Stimulated activated naive B cell treated with anti-CD40 and anti-IgM and Interleukin-4, amounts not matched to agents 10 μg/mL and 1 μg/mL and 100 μg/mL, for 72 hours (primary cell): ENCODE results near the gene PLSCR2.
"Not testable (repeated sequence)": the region's sequence is repeated elsewhere in the genome, so short reads cannot be mapped to it uniquely, and the experiment has no call there.

Source experiments
- ATAC-seq, 2 donors: fragments of 150-1000 bp; cut with Tn5 transposase; replicated peaks; 2 replicates each; pipeline ENCODE4 v1.10.0; 2021; ENCODE audit warnings: moderate library complexity in 1 of 2
- DNase-seq: peaks from one replicate; pipeline ENCODE4 v3.0.0; 2021
- H3K27ac Mint-ChIP-seq: one replicate; pipeline ENCODE4 v1.8.0; 2022; ENCODE audit warnings: mild to moderate bottlenecking, mixed read lengths
- H3K27me3 Mint-ChIP-seq, 2 donors: one replicate each; pipeline ENCODE4 v1.8.0; 2022; ENCODE audit warnings: mixed read lengths in 2 of 2
- H3K36me3 Mint-ChIP-seq, 2 donors: one replicate each; pipeline ENCODE4 v1.8.0; 2022; ENCODE audit warnings: mixed read lengths in 2 of 2, mild to moderate bottlenecking in 1 of 2
- H3K4me1 Mint-ChIP-seq, 2 donors: one replicate each; pipeline ENCODE4 v1.8.0; 2022; ENCODE audit warnings: mixed read lengths in 2 of 2, mild to moderate bottlenecking in 1 of 2
- H3K4me3 Mint-ChIP-seq, 2 donors: one replicate each; pipeline ENCODE4 v1.8.0; 2022; ENCODE audit warnings: mild to moderate bottlenecking in 2 of 2, mixed read lengths in 2 of 2, moderate library complexity in 1 of 2
- H3K9me3 Mint-ChIP-seq, 2 donors: one replicate each; pipeline ENCODE4 v1.8.0; 2022; ENCODE audit warnings: mixed read lengths in 2 of 2, mild to moderate bottlenecking in 1 of 2

The PLSCR2 gene

GRCh38 chr3:146498002-146498736, 28.8 kb upstream of the PLSCR2 start:
- DNase-seq (no peak), ATAC-seq (no peak)
- Mint-ChIP-seq H3K27me3 (peaks cover 0 to 10% of the 10 kb centered on the region in 2 donors), H3K4me1 (no peaks in the 10 kb centered on the region), H3K4me3 (peak overlapping the region; percentile 5 to 61), H3K27ac (no peak overlapping the region), H3K9me3 (peaks cover 5% of the 10 kb centered on the region in 2 donors), H3K36me3 (peaks cover 0 to 4% of the 10 kb centered on the region in 2 donors)

- not testable (repeated sequence) for H3K4me3 Mint-ChIP-seq, H3K27ac Mint-ChIP-seq
These were observed 27.9 kb upstream of the PLSCR2 start for GRCh38 chr3:146497145-146497843.

GRCh38 chr3:146496726-146497125, 27.4 kb upstream of the PLSCR2 start:
- no peak overlapping the region for H3K4me3 Mint-ChIP-seq
- H3K36me3 Mint-ChIP-seq = no peaks in the 10 kb centered on the region
- no peak overlapping the region for H3K27ac Mint-ChIP-seq
- DNase-seq (no peak), ATAC-seq (no peak)
- H3K9me3 Mint-ChIP-seq = peaks cover 0 to 5% of the 10 kb centered on the region in 2 donors
- peaks cover 10 to 12% of the 10 kb centered on the region in 2 donors for H3K27me3 Mint-ChIP-seq
- H3K4me1 Mint-ChIP-seq = no peaks in the 10 kb centered on the region

More at GRCh38 chr3:146497145-146497843, 27.9 kb upstream of the PLSCR2 start:
- not testable (repeated sequence) for DNase-seq, H3K9me3 Mint-ChIP-seq, H3K36me3 Mint-ChIP-seq, H3K4me1 Mint-ChIP-seq, ATAC-seq
- peaks cover 4 to 12% of the 10 kb centered on the region in 2 donors for H3K27me3 Mint-ChIP-seq

GRCh38 chr3:146496251-146496650, 26.9 kb upstream of the PLSCR2 start:
- Mint-ChIP-seq H3K36me3 (no peaks in the 10 kb centered on the region), H3K27ac (no peak overlapping the region), H3K4me3 (no peak overlapping the region), H3K4me1 (no peaks in the 10 kb centered on the region), H3K9me3 (peaks cover under 1 to 5% of the 10 kb centered on the region in 2 donors), H3K27me3 (peaks cover 13 to 15% of the 10 kb centered on the region in 2 donors)
- DNase-seq (no peak), ATAC-seq (no peak)

GRCh38 chr3:146493761-146494160, 24.4 kb upstream of the PLSCR2 start:
- no peaks in the 10 kb centered on the region for H3K36me3 Mint-ChIP-seq
- H3K9me3 Mint-ChIP-seq = peaks cover 4 to 9% of the 10 kb centered on the region in 2 donors
- no peak overlapping the region for H3K4me3 Mint-ChIP-seq
- no peaks in the 10 kb centered on the region for H3K4me1 Mint-ChIP-seq
- peaks cover 17% of the 10 kb centered on the region in 2 donors for H3K27me3 Mint-ChIP-seq
- no peak for ATAC-seq
- no peak for DNase-seq
- no peak overlapping the region for H3K27ac Mint-ChIP-seq

- Mint-ChIP-seq H3K36me3 (no peaks in the 10 kb centered on the region), H3K9me3 (peaks cover 4 to 9% of the 10 kb centered on the region in 2 donors), H3K27me3 (peaks cover 17% of the 10 kb centered on the region in 2 donors), H3K4me1 (no peaks in the 10 kb centered on the region), H3K27ac (no peak overlapping the region), H3K4me3 (no peak overlapping the region)
- DNase-seq = no peak
- no peak for ATAC-seq
These were observed 23.9 kb upstream of the PLSCR2 start for GRCh38 chr3:146493221-146493620.

- no peaks in the 10 kb centered on the region for H3K4me1 Mint-ChIP-seq
- no peaks in the 10 kb centered on the region for H3K36me3 Mint-ChIP-seq
- no peak overlapping the region for H3K27ac Mint-ChIP-seq
- no peak overlapping the region for H3K4me3 Mint-ChIP-seq
- ATAC-seq (no peak), DNase-seq (no peak)
- H3K27me3 Mint-ChIP-seq = peaks cover 17% of the 10 kb centered on the region in 2 donors
- H3K9me3 Mint-ChIP-seq = peaks cover 4% of the 10 kb centered on the region in 2 donors
These were observed 21.9 kb upstream of the PLSCR2 start for GRCh38 chr3:146491303-146491702.

- H3K4me3 Mint-ChIP-seq = no peak overlapping the region
- H3K9me3 Mint-ChIP-seq = peaks cover 14 to 23% of the 10 kb centered on the region in 2 donors
- ATAC-seq (no peak), DNase-seq (no peak)
- no peaks in the 10 kb centered on the region for H3K4me1 Mint-ChIP-seq
- no peak overlapping the region for H3K27ac Mint-ChIP-seq
- peaks cover 4 to 5% of the 10 kb centered on the region in 2 donors for H3K36me3 Mint-ChIP-seq
- peaks cover 19 to 32% of the 10 kb centered on the region in 2 donors for H3K27me3 Mint-ChIP-seq
These were observed 15.9 kb upstream of the PLSCR2 start for GRCh38 chr3:146485297-146485696.

- no peaks in the 10 kb centered on the region for H3K4me1 Mint-ChIP-seq
- H3K9me3 Mint-ChIP-seq = peaks cover 0 to 4% of the 10 kb centered on the region in 2 donors
- no peak overlapping the region for H3K4me3 Mint-ChIP-seq
- DNase-seq (no peak), ATAC-seq (no peak)
- peaks cover 35 to 38% of the 10 kb centered on the region in 2 donors for H3K27me3 Mint-ChIP-seq
- no peaks in the 10 kb centered on the region for H3K36me3 Mint-ChIP-seq
- H3K27ac Mint-ChIP-seq = no peak overlapping the region
These were observed 6.9 kb upstream of the PLSCR2 start for GRCh38 chr3:146476094-146476740.

- peaks cover 31% of the 10 kb centered on the region in 2 donors for H3K27me3 Mint-ChIP-seq
- not testable (repeated sequence) for H3K4me1 Mint-ChIP-seq, H3K36me3 Mint-ChIP-seq, H3K4me3 Mint-ChIP-seq, H3K27ac Mint-ChIP-seq, H3K9me3 Mint-ChIP-seq, DNase-seq, ATAC-seq
These were observed 5.6 kb upstream of the PLSCR2 start for GRCh38 chr3:146474976-146475375.

- peaks cover 20 to 21% of the 10 kb centered on the region in 2 donors for H3K27me3 Mint-ChIP-seq
- peaks cover 0 to 14% of the 10 kb centered on the region in 2 donors for H3K4me1 Mint-ChIP-seq
- no peaks in the 10 kb centered on the region for H3K9me3 Mint-ChIP-seq
- no peak overlapping the region for H3K4me3 Mint-ChIP-seq
- no peaks in the 10 kb centered on the region for H3K36me3 Mint-ChIP-seq
- ATAC-seq (no peak), DNase-seq (no peak)
- no peak overlapping the region for H3K27ac Mint-ChIP-seq
These were observed 4.4 kb upstream of the PLSCR2 start for GRCh38 chr3:146473726-146474125.

- H3K27me3 Mint-ChIP-seq = peaks cover 10 to 11% of the 10 kb centered on the region in 2 donors
- ATAC-seq (no peak), DNase-seq (no peak)
- H3K27ac Mint-ChIP-seq = no peak overlapping the region
- no peaks in the 10 kb centered on the region for H3K9me3 Mint-ChIP-seq
- H3K4me1 Mint-ChIP-seq = peaks cover 0 to 14% of the 10 kb centered on the region in 2 donors
- no peaks in the 10 kb centered on the region for H3K36me3 Mint-ChIP-seq
- H3K4me3 Mint-ChIP-seq = no peak overlapping the region
These were observed 3.2 kb upstream of the PLSCR2 start for GRCh38 chr3:146472611-146473010.

GRCh38 chr3:146471012-146471411, 1.7 kb upstream of the PLSCR2 start:
- no peaks in the 10 kb centered on the region for H3K36me3 Mint-ChIP-seq
- no peak for ATAC-seq

GRCh38 chr3:146470425-146470990, 1.1 kb upstream of the PLSCR2 start:
- DNase-seq = no peak
- no peaks in the 10 kb centered on the region for H3K36me3 Mint-ChIP-seq
- H3K9me3 Mint-ChIP-seq = no peaks in the 10 kb centered on the region
- peak overlapping the region; percentile 85 to 88 for H3K4me3 Mint-ChIP-seq
- no peak for ATAC-seq
- no peak overlapping the region for H3K27ac Mint-ChIP-seq
- peaks cover 6 to 10% of the 10 kb centered on the region in 2 donors for H3K27me3 Mint-ChIP-seq
- H3K4me1 Mint-ChIP-seq = peaks cover 0 to 14% of the 10 kb centered on the region in 2 donors

More at GRCh38 chr3:146471012-146471411, 1.7 kb upstream of the PLSCR2 start:
- Mint-ChIP-seq H3K27me3 (peaks cover 6 to 10% of the 10 kb centered on the region in 2 donors), H3K4me3 (no peak overlapping the region), H3K9me3 (no peaks in the 10 kb centered on the region), H3K4me1 (peaks cover 0 to 14% of the 10 kb centered on the region in 2 donors), H3K27ac (no peak overlapping the region)
- no peak for DNase-seq
